IPS DF 4.7 (cell line): ENCODE results near the gene ZC3H15.

Experiments used
- DNase-seq: peaks from one replicate; pipeline ENCODE4 v3.0.0-alpha.2; 2013; ENCODE audit warnings: low spot score; ENCODE audit errors: extremely low read depth

ZC3H15 gene

DNA sequence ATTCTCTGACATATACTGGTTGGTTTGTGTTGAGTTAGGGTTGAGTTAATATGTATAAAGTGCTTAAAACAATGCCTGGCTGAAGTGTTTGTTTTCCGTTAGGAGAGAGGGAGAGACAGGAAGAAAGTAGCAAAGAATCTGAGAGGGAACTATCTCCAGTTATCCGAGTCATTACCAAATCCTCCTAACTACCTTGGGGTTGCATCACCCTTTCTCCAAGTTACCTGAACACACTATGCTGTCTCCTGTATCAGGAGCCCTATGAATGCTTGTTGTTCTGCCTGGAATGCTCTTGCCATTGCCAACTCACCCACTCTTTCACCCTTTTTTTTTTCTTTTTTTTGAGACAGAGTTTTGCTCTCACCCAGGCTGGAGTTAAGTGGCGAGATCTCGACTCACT is 55.9 kb downstream of the ZC3H15 start:
- no peak for DNase-seq

DNA sequence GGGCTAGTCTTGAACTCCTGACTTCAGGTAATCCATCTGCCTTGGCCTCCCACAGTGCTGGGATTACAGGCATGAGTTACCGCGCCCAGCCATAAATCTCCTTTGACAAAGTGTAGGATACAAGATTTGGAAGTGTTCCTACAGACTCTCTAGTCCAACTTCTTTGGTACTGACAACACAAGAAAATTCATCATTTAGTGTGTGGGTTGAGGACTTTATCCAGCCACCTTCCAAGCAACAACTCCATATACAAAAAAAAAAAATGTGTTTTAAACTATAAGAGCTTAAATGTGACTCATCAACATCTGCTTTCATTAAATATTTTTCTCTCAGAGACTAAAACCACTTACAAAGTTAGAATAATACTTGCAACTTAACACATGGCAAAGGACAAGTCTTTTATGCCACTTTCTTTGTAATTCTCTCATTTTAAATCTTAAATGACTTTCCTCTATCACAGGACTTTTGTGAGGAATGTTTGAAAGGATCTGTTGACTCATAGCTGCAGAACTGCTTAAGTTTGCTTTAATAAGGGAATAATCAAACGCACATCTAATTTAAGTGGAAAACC is 57.6 kb downstream of the ZC3H15 start:
- DNase-seq = no peak

DNA sequence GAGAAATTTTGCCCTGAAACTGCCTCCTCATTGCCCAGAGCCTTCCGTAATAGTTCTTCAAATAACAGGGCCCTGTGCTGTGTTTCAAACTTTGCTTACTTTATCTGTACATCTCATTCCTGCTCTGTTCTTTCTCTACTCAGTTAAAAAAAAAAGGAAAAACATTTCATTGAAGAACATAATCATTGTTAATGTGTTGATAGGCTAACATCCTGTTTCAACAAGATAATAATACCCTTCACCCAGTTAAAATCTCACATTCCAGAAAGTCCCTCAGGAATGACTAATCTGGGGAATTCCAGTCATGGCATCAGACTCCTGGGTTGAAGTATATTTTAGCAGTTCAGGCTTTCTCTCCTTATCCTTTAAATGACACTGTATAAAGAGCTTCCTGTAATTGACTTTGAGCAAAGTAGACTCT is 58.2 kb downstream of the ZC3H15 start:
- no peak for DNase-seq

DNA sequence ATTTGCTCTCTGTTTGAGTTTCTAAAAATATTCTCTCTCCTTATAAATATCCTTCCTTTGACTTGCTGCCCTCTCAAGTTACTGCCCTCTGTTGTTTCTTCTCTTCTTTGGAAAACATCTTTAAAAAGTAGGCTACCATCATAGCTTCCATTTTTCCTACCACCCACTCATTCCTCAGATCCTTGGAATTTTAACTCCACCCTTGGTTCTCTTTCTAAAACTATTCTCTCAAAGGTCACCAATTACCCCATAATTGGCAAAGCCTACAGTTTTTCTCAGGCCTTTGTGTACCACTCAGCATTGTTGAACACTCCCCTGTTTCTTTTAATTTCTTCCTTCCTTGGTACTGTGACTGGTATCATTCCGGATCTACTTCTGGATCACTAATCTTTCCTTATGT is 60.8 kb downstream of the ZC3H15 start:
- no peak for DNase-seq

DNA sequence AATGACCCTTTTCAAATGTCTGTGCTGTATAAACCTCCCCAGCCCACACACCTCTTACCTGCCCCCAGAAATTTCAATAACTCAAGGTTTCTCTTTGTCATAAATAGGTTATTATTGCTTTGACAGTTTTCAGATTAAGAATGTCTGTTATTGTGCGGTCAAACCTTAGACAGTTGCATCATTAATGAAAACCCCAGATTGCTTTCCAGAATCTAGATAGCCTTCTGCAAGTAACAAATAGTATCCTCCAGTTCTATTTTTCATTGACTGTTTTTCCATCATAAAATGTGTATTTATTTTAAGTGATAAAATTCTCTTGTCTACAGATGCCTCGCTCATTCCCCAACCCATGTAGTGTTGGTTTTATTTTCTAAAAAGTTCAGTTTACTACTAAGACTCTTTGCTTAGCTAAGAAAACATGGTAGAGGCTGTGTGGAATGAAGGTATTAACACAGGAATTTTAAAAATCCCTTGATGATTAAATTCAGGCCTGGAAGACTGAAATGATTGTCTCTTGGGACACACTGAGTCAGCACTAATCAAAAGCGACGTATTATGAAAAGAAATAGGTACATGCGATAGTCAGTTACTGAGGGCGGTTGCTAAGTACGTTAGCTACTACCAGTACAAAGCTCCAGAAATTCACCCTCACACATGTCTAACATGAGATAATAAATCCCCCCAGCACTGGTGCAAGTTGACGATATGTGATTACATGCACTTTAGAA is 65.4 kb downstream of the ZC3H15 start:
- DNase-seq = no peak

DNA sequence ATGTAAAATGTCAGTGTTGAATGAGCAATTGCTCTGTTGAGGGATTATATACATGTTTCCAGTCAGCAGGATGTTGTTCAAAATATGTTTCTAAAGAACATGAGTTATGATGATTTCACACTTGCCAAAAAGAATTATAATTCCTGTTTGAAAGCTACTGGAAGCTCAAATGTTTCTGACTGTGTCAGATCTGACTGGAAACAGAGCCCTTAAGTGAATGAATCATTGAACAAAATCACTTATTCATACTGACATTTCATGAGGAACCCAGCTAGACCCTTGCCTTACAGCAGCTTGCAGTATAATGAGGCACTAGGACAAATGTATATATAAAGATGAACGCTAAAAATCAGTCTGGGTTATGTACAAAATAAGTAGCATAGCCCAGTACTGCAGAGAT is 68.4 kb downstream of the ZC3H15 start:
- no peak for DNase-seq

DNA sequence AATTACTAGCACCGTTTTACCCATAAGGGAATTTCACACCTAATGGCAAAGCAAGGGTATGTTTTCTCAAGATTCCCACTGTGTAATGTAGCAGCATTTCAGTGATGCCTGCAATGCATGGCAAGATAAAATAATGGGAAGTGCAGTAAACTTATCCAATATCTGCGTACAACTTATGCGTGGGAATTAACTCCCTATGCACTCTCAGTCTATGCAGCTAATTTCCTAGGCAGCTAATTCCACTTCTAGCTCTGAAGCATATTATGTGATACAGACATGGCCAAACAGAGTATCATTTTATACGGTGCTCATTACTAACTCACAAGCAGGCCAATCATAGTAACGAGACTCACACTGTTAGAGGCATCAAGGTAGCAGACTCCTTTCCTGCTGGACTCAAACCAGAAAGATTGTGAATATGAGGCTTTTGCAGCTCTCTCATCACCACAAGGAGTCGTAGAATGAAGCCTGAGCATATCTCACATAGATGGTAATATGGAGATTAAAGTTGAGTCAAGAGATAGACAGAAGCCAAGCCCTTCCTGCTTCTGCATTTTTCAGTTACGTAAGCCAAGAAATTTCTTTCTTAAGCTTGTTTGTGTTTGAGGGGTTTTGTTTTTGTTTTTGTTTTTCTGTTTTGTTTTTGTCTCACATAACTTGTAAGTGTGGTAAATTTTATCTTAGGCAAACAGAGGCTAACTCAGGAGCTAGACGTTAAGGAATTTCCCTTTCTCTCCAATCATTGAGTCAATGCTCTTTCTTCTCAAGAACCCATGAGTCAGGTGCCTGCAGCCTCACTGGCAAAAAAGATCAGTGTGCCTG is 69.0 kb downstream of the ZC3H15 start:
- no peak for DNase-seq

DNA sequence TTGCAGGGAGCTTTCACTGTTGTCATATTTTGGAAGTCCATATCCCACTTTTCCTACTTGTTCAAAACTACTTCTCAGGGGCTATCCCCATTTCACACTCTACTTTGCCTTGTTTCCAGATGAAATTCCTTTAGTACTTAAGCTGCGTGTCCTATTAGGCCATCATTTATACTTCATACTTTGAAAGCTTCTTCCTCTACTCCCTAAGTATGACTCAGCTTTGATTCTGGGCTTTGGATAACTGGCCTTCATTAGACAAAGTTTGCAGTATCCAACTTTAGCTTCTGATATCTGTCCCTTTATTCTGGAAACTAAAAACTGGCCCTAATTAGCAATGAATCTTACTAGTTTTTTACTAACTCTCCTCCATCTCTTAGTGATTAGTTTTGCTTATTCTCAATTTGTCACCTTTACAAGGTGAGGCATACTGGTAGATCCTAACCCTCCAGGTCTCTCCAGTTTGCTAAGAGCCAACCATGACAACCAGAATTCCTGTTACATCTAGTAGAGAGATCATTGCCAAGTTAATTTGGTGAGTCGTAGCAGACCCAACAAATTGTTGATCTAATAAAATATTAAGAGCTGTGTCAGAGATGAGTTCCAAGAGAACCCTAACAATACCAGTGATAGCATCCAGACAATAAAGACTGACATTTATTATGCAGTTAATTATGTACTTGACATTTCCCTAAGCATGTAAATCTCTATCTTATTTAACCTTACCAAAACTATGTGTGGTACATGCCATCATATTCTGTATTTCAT is 72.6 kb downstream of the ZC3H15 start:
- no peak for DNase-seq
